Astrocyte of the cerebellum (primary cell): ENCODE measurements around the gene KIF5C.

ENCODE experiments used
- DNase-seq: peaks from one replicate; pipeline ENCODE4 v3.0.0-alpha.2; 2011; ENCODE audit warnings: low read depth
- H3K4me3 ChIP-seq: 2 replicates; pipeline ENCODE4 v1.5.1; 2011; ENCODE audit warnings: mild to moderate bottlenecking, low read depth, low read length, moderate library complexity
- in situ Hi-C: cut with HindIII; loops from 2 replicates; pipeline ENCODE4 v1.10.0; 2017; ENCODE audit warnings: low sequenced_read_pairs
- TF ChIP-seq, protein P1 (sequence below): IDR thresholded peaks from 2 replicates; pipeline ENCODE4 v1.5.1; 2012; ENCODE audit warnings: low read length, low read depth, moderate library complexity, mild to moderate bottlenecking; ENCODE audit errors: missing control alignments

KIF5C gene

DNA sequence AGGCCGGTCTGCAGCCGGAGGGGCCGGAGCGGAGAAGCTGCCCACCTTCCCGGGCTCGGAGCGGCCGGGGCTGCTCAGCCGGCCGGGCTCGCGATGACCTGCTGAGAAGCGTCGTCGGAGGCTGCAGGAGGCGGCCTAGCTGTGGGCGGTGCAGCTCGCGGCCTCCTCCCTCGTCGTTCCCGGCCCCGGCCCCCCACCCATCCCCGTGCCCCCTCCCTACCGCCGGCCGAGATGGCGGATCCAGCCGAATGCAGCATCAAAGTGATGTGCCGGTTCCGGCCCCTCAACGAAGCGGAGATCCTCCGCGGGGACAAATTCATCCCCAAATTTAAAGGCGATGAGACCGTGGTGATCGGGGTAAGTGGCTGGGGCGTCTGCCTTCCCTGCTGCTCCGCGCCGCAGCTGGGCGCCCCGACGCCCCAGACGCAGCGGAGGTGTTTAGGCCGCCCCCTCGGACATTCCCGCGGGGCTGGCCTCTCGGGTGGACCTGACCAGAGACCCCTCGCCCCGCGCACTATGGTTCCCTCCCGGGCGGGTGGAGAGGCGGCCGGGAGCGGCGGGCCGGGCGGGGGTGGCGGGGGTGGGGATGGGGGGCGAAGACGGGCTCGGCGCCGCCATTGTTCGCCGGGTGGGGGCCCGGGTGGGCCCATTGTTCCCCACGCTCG, 492 bp downstream of the KIF5C start:
- DNase-seq: no peak
- peak overlapping the region; percentile 29 for H3K4me3 ChIP-seq
- in situ Hi-C loops: no loop called here
- TF ChIP-seq, protein P1, sequence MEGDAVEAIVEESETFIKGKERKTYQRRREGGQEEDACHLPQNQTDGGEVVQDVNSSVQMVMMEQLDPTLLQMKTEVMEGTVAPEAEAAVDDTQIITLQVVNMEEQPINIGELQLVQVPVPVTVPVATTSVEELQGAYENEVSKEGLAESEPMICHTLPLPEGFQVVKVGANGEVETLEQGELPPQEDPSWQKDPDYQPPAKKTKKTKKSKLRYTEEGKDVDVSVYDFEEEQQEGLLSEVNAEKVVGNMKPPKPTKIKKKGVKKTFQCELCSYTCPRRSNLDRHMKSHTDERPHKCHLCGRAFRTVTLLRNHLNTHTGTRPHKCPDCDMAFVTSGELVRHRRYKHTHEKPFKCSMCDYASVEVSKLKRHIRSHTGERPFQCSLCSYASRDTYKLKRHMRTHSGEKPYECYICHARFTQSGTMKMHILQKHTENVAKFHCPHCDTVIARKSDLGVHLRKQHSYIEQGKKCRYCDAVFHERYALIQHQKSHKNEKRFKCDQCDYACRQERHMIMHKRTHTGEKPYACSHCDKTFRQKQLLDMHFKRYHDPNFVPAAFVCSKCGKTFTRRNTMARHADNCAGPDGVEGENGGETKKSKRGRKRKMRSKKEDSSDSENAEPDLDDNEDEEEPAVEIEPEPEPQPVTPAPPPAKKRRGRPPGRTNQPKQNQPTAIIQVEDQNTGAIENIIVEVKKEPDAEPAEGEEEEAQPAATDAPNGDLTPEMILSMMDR: no peak

DNA sequence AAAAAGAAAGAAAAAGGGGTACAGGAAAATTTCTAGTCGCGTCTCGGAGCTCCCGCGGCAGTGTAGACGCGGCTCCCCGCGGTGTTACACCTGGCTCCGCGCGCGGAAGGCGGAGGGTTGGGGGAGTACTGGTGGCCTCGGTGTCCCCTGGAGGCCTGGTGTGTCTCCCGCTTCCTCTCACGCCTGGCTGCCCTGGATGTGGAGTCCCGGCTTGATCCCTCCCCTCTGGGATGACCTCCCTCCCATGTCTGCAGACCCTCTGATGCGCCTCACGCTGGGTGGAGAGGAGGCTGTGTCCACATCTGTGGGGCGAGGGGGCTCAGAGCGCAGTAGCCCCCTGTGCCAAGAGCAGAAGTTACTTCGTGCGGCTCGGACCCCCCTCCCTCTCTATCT, 1.2 kb downstream of the KIF5C start:
- H3K4me3 ChIP-seq: no peak overlapping the region
- in situ Hi-C loops: no loop called here
- TF ChIP-seq, protein P1: no peak
- DNase-seq: no peak

DNA sequence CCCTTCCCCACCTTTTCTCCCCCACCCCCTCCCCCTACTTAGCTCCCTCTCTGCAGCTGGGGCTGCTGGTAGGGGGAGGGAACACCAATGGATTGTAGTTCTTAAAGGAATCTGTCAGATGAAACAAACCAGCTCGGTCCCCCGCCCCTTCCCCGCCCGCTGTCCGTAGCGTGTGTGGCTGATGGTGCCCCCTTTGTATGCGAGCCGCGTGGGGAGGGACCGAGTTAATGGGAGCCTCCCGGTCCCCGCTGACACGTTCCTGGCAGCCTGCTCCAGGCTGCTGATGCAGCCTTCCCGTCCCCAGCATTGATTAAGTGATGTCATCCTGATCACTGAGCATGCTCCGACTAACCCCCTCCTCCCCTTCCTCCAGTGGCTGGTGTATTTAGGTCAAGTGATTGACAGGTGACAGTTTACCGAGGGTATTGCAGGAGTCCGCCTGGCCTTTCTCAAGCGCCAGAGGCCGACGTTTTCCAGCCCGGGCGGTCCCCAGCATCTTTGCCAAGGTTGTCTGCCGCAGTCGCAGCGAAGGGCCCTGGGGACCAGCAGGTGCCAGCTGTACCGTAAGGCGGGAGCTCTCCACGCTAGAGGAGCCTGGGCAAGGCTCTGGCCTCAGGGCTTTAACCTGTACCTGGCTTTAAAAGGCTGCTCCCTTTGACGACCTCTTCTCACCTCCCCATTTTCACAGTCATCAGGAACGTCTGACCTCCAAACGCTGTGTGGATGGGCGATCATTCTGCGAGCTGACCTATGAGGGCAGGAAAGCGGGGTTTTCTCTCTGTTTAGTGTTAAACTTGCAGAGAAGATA, 1.8 kb downstream of the KIF5C start:
- no peak for DNase-seq
- H3K4me3 ChIP-seq: no peak overlapping the region
- TF ChIP-seq, protein P1: no peak
- in situ Hi-C loops: no loop called here

DNA sequence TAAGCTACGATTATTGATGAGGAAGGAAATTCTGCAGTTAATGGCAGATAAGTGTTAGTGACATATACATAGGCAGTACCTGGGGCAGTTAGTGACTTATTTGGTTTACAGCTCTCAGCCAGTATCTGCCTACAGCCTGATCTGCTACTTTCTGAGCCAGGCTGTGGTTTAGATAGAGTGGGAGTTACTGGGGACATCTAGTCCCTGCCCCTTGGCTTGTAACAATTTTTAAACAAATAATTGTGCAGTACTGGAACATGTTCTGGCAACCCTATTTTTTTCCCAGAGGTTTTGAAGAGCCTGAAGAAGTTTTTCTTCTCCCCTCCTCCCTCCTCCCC, 2.3 kb downstream of the KIF5C start:
- TF ChIP-seq, protein P1: no peak
- in situ Hi-C loops: no loop called here
- no peak for DNase-seq
- no peak overlapping the region for H3K4me3 ChIP-seq

DNA sequence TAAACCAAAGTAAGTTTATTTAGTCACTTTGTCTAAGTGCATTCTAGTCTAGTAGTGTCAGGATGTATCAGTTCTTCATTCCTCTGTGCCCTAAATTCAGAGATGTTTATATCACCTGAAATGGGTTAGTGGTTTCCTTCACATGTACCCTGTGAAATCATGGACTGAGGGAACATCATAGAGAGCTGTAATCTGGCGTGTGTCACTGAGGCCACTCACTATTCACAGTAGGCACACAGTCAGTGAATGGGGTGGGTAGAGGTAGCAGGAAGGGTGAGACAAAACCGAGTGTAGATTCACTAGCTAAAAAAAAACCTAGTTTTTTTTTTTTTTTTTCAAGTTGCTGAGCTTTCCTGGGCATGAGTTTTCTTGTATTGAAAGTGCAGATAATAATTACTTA, 5.6 kb downstream of the KIF5C start:
- TF ChIP-seq, protein P1: no peak
- DNase-seq: no peak
- in situ Hi-C loops: no loop called here
- H3K4me3 ChIP-seq: no peak overlapping the region

DNA sequence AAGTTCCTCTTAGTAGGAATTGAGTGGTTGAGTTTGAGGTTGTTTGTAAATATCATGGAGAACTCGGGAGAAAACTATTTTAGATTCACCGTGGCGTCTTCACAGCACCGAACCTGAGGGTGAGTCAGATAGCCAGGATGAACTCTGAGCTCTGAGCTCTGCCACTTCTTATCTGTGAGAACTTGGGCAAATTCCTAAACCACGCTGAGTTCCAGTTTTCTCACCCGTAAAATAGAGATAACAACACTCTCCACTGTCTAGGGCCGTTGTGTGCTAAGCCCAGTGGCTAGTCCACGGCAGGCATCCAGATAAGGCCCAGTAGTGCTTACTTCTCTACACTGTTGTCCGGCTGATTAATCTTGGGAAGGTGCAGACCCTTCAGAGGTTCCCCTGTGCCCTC, 7.0 kb downstream of the KIF5C start:
- H3K4me3 ChIP-seq: no peak overlapping the region
- TF ChIP-seq, protein P1: no peak
- no peak for DNase-seq
- in situ Hi-C loops: no loop called here
